GM23248 (cell line): ENCODE results near the gene PLSCR1. TPM values are rescaled to one million over a fixed set of nuclear protein-coding genes. Genes with fewer than 3 reads are reported as not detected.

ENCODE experiments used
- DNase-seq: peaks from one replicate; pipeline ENCODE4 v3.0.0-alpha.2; 2015
- H2AFZ ChIP-seq: fragments of 200-600 bp; sonication (generic); 2 replicates; pipeline ENCODE4 v1.6.1; 2016; ENCODE audit warnings: antibody characterized with exemption
- H3F3A ChIP-seq: fragments of 200-600 bp; sonication (generic); 2 replicates; pipeline ENCODE4 v1.6.1; 2016; ENCODE audit warnings: mild to moderate bottlenecking, antibody characterized with exemption, mixed run types; ENCODE audit not compliant: insufficient read depth
- H3K27ac ChIP-seq: fragments of 200-600 bp; sonication (generic); 2 replicates; pipeline ENCODE4 v1.5.1; 2016; ENCODE audit warnings: mild to moderate bottlenecking
- H3K27me3 ChIP-seq: fragments of 200-600 bp; sonication (generic); replicated peaks from 2 replicates; pipeline ENCODE4 v1.6.1; 2016; ENCODE audit warnings: mild to moderate bottlenecking; ENCODE audit not compliant: insufficient read depth
- H3K36me3 ChIP-seq: fragments of 200-600 bp; sonication (generic); 2 replicates; pipeline ENCODE4 v1.6.1; 2016; ENCODE audit warnings: low read depth, mild to moderate bottlenecking
- H3K4me1 ChIP-seq: fragments of 200-600 bp; sonication (generic); 2 replicates; pipeline ENCODE4 v1.6.1; 2016; ENCODE audit warnings: mild to moderate bottlenecking; ENCODE audit not compliant: insufficient read depth
- H3K4me2 ChIP-seq: fragments of 200-600 bp; sonication (generic); one replicate; pipeline ENCODE4 v1.6.1; 2016; ENCODE audit warnings: mild to moderate bottlenecking; ENCODE audit not compliant: unreplicated experiment
- H3K4me3 ChIP-seq: fragments of 200-600 bp; sonication (generic); 2 replicates; pipeline ENCODE4 v1.5.1; 2016; ENCODE audit warnings: mild to moderate bottlenecking
- H3K79me2 ChIP-seq: fragments of 200-600 bp; sonication (generic); 2 replicates; pipeline ENCODE4 v1.6.1; 2016; ENCODE audit warnings: mild to moderate bottlenecking; ENCODE audit not compliant: insufficient read depth
- H3K9ac ChIP-seq: fragments of 200-600 bp; sonication (generic); 2 replicates; pipeline ENCODE4 v1.6.1; 2016; ENCODE audit warnings: mild to moderate bottlenecking
- H3K9me2 ChIP-seq: fragments of 200-600 bp; sonication (generic); 2 replicates; pipeline ENCODE4 v1.6.1; 2016; ENCODE audit warnings: mixed run types, mild to moderate bottlenecking, moderate library complexity; ENCODE audit not compliant: insufficient read depth
- H3K9me3 ChIP-seq: fragments of 200-600 bp; sonication (generic); one replicate; pipeline ENCODE4 v1.6.1; 2017; ENCODE audit warnings: low read depth
- H4K20me1 ChIP-seq: fragments of 200-600 bp; sonication (generic); 2 replicates; pipeline ENCODE4 v1.6.0; 2016; ENCODE audit not compliant: insufficient read depth
- EZH2 ChIP-seq: fragments of 200-600 bp; sonication (generic); IDR thresholded peaks from 2 replicates; pipeline ENCODE4 v1.6.1; 2018; ENCODE audit warnings: antibody characterized with exemption, mild to moderate bottlenecking; ENCODE audit not compliant: insufficient read depth, poor library complexity, severe bottlenecking
- EZH2phosphoT487 ChIP-seq: fragments of 200-600 bp; sonication (generic); IDR thresholded peaks from 2 replicates; pipeline ENCODE4 v1.6.1; 2018; ENCODE audit warnings: antibody characterized with exemption, moderate library complexity, mild to moderate bottlenecking, low read depth; ENCODE audit not compliant: insufficient read depth
- WGBS, 2 experiments: methylation state at CpG; one replicate each; pipeline ENCODE4 v1.1.6; 2015 to 2017; ENCODE audit warnings: low lambda C conversion rate in 2 of 2, low coverage in 1 of 2; ENCODE audit errors: missing lambda C conversion rate in 2 of 2; 5-methylcytosine and 5-hydroxymethylcytosine counted together
- in situ Hi-C: fragments of 300-500 bp; cut with MboI; formaldehyde crosslinking; loops from 2 replicates; pipeline ENCODE4 v1.15.0; 2020
- polyA plus RNA-seq: library from polyadenylated mRNA; unstranded; fragments of >200 nt; fragmentation: Nextera tagmentation; extraction: Ambion mirVana; gene quantifications from 2 replicates; pipeline ENCODE4 v1.2.1, GENCODE V29; 2016
- total RNA-seq: library from RNA; depleted of rRNA; stranded (reverse); fragments of >200 nt; shearing (Covaris generic); gene quantifications from 2 replicates; pipeline ENCODE4 v1.2.3, GENCODE V29; 2014

The PLSCR1 gene
- total and polyA plus RNA-seq, 2 experiments from 2014 or later, result 23.7 to 28.7 TPM

DNA sequence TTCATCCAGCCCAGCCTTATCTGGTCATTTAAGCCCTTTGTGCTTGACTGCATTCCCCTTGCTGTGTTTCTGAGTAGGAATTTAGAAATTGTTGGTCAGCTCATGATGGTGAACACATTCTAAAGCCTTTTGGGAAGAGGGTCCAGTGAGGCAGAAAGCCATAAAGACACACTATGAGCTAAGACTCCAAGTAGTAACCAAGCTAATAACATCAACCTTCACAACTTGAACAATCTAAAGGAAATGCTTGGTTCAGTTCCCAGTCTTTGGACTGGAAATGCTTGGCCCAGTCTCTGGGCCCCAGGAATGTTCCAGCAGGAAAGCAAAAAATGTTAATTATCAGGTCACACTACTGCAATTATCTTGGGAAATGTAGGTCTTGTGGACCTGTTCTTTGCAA is 7.7 kb downstream of the PLSCR1 start:
- Histone ChIP-seq H3K27ac (no peak overlapping the region), H3K9me3 (no peaks in the 10 kb centered on the region), H3F3A (no peaks in the 10 kb centered on the region), H3K9ac (no peak overlapping the region), H3K4me3 (no peak overlapping the region), H3K4me1 (no peaks in the 10 kb centered on the region), H3K9me2 (no peaks in the 10 kb centered on the region), H3K4me2 (no peak overlapping the region), H3K27me3 (no peaks in the 10 kb centered on the region), H3K79me2 (peaks cover 29% of the 10 kb centered on the region; the same call in 1 of the 2 replicates), H4K20me1 (no peaks in the 10 kb centered on the region), H2AFZ (no peak overlapping the region), H3K36me3 (no peaks in the 10 kb centered on the region)
- TF ChIP-seq EZH2 (no peak), EZH2phosphoT487 (no peak)
- in situ Hi-C loops, result no loop called here
- no peak for DNase-seq

DNA sequence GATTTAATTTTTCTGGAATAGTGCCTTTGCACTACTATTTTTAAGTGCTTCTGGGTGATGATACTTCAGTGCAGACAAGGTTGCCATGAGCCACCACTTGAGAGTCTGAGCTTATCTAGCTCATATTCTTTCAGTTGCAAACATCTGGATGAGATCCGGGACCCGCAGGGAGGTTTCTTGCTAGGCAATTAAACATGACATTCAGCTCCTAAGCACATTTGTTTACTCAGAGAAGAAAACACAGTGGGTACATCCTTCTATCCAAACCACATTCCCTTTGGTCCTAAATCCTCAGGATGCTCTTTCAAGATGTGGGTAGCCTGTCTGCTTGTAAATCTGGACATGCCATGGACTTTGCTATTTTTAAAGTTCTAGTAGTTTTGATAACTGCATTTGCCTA is 12.0 kb downstream of the PLSCR1 start:
- no peak for TF ChIP-seq EZH2
- no peak for TF ChIP-seq EZH2phosphoT487
- no peak overlapping the region for H3K27ac ChIP-seq

DNA sequence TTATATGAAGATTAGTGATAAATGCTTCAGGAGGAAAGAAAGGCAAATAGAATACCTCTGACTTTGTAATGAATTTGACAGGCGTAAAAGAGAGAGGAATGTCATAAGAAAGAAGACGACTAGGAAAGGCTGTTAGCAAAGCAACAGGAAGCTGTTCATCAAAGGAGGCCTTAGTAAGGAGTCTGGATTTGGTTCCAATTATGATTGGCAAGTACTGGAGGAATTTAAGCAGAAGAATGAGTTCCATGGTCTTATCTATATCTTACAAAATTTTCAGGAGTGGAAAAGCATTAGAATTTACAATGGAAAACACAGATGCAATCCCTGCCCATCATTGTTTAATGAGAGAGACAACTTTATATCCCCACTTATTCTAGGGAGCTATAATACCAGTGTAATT is 13.8 kb downstream of the PLSCR1 start:
- H3K27ac ChIP-seq, result no peak overlapping the region
- peaks cover 5% of the 10 kb centered on the region; the same call in 1 of the 2 replicates for H3K79me2 ChIP-seq
- H3K9me3 ChIP-seq, result no peaks in the 10 kb centered on the region
- H2AFZ ChIP-seq, result no peak overlapping the region
- H3K4me3 ChIP-seq, result no peak overlapping the region
- H4K20me1 ChIP-seq, result no peaks in the 10 kb centered on the region
- TF ChIP-seq EZH2phosphoT487, result no peak
- no peak for TF ChIP-seq EZH2
- no peak overlapping the region for H3K4me2 ChIP-seq
- H3K27me3 ChIP-seq, result no peaks in the 10 kb centered on the region
- H3K36me3 ChIP-seq, result 0 out of 2 replicates have a peak, but pooled peaks cover 6% of the 10 kb centered on the region
- no peaks in the 10 kb centered on the region for H3K9me2 ChIP-seq
- WGBS, 2 experiments, result 94 to 100% methylated on average over 2 of the region's 2 CpGs
- no peaks in the 10 kb centered on the region for H3F3A ChIP-seq
- in situ Hi-C loops, result no loop called here
- H3K4me1 ChIP-seq, result no peaks in the 10 kb centered on the region
- H3K9ac ChIP-seq, result no peak overlapping the region
- DNase-seq, result no peak

More for the DNA sequence above, 12.0 kb downstream of the PLSCR1 start:
- Histone ChIP-seq H3K9me3 (no peaks in the 10 kb centered on the region), H3K4me1 (no peaks in the 10 kb centered on the region), H3K9ac (no peak overlapping the region), H2AFZ (no peak overlapping the region), H4K20me1 (no peaks in the 10 kb centered on the region), H3K27me3 (no peaks in the 10 kb centered on the region), H3K4me3 (no peak overlapping the region), H3F3A (no peaks in the 10 kb centered on the region), H3K9me2 (no peaks in the 10 kb centered on the region), H3K79me2 (peaks cover 12% of the 10 kb centered on the region; the same call in 1 of the 2 replicates), H3K4me2 (no peak overlapping the region), H3K36me3 (0 out of 2 replicates have a peak, but pooled peaks cover 5% of the 10 kb centered on the region)
- no peak for DNase-seq
- WGBS, 2 experiments, result 35 to 39% methylated on average over 2 of the region's 2 CpGs
- in situ Hi-C loops, result no loop called here

DNA sequence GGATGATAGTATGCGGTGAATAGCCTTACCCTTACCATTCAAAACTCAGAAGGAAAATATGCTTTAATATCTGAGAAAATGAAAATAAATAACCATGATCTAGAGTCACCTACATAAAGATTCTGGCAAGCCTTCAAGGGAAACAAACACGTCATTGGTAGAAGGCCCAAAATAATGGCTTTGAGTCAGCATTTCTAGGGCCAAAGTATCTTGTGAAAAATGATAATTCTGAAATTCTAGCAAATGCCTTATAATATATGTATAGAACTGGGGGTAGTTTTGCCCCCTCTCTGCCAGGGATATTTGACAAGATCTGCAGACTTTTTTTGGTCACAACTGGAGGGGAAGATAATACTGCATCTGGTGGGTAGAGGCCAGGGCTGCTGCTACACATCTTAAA is 15.4 kb downstream of the PLSCR1 start:
- Histone ChIP-seq H3F3A (no peaks in the 10 kb centered on the region), H3K27me3 (no peaks in the 10 kb centered on the region), H3K9me3 (no peaks in the 10 kb centered on the region), H3K36me3 (0 out of 2 replicates have a peak, but pooled peaks cover 6% of the 10 kb centered on the region), H3K4me2 (no peak overlapping the region), H3K4me3 (no peak overlapping the region), H3K27ac (no peak overlapping the region), H3K4me1 (no peaks in the 10 kb centered on the region), H2AFZ (no peak overlapping the region), H3K79me2 (no peaks in the 10 kb centered on the region), H4K20me1 (no peaks in the 10 kb centered on the region), H3K9ac (no peak overlapping the region), H3K9me2 (no peaks in the 10 kb centered on the region)
- TF ChIP-seq EZH2 (no peak), EZH2phosphoT487 (no peak)
- in situ Hi-C loops, result no loop called here
- WGBS, 2 experiments, result 70 to 85% methylated on average over 2 of the region's 2 CpGs
- DNase-seq, result peak; percentile 32

DNA sequence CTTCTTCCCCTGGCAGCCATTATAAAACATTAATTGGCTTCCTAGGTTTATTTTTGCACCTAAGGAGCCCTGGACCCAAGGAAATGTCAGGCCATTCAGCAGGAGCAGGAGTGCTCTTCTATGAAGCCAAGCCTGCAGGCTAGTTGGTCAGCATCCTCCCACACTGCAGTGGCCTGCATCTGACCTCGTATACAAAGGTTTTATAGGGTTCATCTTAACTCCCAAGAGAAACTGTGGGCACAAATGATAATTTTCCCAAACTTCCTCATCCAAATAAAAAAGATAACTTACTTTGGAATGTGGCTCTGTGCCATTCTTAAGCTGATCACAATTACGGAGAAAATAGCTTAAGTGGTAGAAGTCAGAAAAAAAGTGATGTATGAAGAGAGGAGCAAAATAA is 19.4 kb downstream of the PLSCR1 start:
- H3K27me3 ChIP-seq, result no peaks in the 10 kb centered on the region
- no peaks in the 10 kb centered on the region for H3K4me1 ChIP-seq
- TF ChIP-seq EZH2phosphoT487 (no peak), EZH2 (no peak)
- WGBS, 2 experiments, result 92 to 98% methylated on average over 2 of the region's 2 CpGs
- no peak overlapping the region for H3K27ac ChIP-seq
- no peak overlapping the region for H3K4me2 ChIP-seq
- DNase-seq, result peak; percentile 10
- in situ Hi-C loops, result no loop called here
- no peaks in the 10 kb centered on the region for H4K20me1 ChIP-seq
- H2AFZ ChIP-seq, result no peak overlapping the region
- H3K9me2 ChIP-seq, result no peaks in the 10 kb centered on the region; the same call in 1 of the 2 replicates
- no peaks in the 10 kb centered on the region for H3F3A ChIP-seq
- H3K9ac ChIP-seq, result no peak overlapping the region
- peaks cover 11% of the 10 kb centered on the region; the same call in 1 of the 2 replicates for H3K36me3 ChIP-seq
- no peaks in the 10 kb centered on the region for H3K79me2 ChIP-seq
- no peak overlapping the region for H3K4me3 ChIP-seq
- H3K9me3 ChIP-seq, result no peaks in the 10 kb centered on the region
